HG03460 (cell line): ENCODE data around the gene PRR20A.
"Not testable (repeated sequence)": the region's sequence is repeated elsewhere in the genome, so short reads cannot be mapped to it uniquely, and the experiment has no call there.

Source experiments
- ATAC-seq: cut with Tn5 transposase; IDR thresholded peaks from one replicate; pipeline ENCODE4 v1.9.1; 2021; ENCODE audit not compliant: unreplicated experiment

PRR20A gene

DNA sequence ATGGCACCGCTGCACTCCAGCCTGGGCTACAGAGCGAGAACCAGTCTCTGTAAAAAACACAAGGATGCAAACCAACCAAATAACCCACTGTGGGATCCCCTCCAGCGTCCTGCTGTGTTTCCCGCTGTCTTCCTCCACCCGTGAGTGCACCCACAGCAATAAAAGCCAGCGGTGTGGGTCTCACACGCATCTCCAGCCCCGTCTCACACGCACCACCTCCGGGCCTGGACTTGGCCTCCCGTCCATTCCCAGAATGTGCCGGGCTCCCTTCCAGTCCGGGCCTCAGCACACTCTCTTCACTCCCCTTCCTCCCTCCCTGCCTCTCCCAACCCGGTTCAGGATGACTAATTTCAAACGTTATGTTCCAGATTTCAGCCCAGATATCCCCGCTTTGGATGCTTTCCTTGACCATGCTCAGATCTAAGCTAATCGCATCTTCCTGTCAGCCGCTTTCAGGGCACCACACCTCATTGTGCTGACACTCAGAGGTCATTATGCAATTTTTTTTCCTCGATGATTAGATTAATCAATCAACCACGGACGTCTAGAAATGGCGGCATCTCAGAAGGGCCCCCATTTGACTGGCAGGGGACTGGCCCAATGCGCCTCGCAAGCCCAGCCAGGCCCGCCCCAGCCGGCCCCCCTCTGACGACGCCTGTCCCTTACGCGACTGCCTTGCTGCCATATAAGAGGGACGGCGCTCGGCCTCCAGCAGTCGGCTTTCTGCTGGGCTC lies at the start of gene PRR20A:
TSS of gene PRR20A (plus strand) at position 684 of the 734 bp plus-strand sequence. CDS start 387 bp downstream, outside the sequence.
- ATAC-seq: not testable (repeated sequence)

DNA sequence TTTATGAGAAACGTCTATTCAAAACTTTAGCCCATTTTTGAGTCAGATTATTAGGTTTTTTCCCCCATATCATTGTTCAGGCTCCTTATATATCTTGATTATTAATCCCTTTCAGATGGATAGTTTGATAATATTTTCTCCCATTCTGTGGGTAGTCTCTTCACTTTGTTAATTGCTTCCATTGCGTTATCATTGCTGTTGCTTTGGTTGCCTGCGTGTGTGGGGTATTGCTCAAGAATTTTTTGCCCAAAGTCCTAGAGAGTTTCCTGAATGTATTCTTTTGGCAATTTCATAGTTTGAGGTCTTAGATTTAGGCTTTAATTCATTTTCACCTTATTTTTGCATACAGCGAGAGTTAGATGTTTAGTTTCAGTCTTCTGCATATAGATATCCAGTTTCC lies 25.8 kb upstream of the PRR20A start:
- no peak for ATAC-seq

DNA sequence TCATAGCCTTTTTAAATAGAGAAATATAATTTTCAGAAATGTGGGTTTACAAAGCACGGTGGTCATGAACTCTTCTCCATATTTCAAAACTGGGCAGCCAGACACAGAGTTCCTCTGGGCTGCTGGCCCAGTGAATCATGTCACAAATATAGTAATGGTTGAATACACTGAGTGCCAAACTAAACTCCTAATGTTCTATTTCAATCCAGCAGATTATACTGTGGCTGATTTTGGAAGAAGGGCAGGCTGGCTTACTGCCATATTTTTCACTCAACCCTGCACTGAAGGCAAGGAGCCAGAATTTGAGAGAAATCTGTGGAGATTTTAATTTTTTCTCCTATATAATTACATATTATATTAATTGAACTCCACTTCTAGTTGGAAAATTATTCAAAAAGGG lies 17.0 kb upstream of the PRR20A start:
- no peak for ATAC-seq

DNA sequence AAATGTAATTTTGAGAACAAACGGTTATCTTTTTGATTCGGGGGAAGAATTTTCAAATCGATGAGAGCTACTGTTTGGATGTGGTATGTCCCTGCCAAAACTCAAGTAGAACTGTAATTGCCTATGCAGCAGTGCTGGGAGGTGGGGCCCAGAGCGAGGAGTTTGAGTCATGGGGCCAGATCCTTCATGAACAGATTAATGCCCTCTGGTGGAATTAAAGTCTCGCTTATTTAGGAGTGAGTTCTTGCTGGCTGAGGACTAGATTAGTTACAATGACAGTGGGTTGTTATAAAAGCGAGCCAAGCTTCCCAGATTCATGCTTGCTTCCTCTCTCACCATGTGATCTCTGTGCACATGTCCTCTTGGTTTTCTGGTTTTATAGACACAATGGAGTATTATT lies 11.8 kb upstream of the PRR20A start:
- ATAC-seq: no peak

DNA sequence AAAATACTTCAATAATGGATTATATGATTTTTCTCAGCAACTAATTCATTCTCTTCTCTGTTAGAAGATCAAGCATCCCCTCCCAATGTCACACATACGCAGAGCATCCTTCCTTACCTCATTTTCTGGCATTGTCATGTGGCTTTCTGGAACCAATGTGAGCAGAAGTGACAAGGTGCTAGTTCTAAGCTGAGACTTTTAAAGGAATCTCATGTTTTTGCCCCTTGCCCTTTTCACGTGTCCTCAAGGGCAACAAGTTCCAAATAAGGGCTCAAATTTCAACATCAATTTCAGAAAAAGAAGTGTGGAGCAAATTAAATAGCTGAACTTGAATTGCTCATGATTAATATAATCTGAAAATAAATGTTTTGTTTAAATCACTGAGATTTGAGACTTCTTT lies 4.6 kb upstream of the PRR20A start:
- ATAC-seq: no peak

DNA sequence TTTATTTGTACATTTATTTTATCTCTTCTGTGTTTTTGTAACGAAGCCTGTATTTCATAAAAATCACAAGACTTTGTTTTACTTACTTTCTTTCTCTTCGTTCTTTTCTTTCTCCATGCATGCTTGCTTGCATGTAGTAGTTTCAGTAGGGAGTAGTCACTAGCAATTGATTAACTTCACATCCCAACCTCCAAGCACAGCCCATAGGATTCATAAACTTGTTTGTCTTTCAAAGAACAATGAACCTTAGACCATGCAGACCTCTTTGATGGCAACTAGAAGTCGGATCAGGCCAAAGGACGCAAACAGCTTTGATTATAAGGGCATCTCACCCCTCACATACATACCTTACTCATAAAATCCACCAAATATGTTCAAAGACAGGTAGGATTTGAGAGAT lies 3.1 kb upstream of the PRR20A start:
- no peak for ATAC-seq

DNA sequence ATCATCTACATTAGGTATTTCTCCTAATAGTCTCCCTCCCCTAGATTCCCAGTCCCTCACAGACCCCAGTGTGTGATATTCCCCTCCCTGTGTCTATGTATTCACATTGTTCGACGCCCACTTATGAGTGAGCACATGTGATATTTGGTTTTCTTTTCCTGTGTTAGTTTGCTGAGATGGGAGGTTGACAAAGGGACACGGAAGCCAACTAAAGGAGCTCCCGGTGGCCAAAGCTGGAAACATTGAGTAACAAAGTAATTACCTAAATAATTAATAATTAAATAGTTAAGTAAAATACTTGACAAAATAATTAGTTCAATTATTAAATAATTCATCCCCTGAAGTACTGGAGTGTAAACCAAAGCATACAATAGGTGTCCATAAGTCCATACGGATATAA lies 1.7 kb upstream of the PRR20A start:
- no peak for ATAC-seq

DNA sequence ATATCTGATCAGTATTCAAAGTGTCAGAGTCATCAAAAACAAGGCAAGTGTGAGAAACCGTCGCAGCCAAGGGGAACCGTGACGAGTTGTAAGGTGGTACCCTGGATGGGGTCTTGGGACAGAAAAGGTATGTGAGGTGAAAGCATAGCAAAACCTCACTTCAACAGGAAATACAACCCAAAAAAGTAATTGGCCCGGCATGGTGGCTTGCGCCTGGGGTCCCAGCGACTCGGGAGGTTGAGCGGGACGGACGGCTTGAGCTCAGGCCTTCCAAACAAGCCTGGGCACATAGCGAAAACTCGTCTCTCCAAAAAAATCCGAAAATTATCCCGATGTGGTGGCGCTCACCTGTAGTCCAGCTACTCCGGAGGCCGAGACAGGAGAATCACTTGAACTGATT lies 937 bp upstream of the PRR20A start:
- not testable (repeated sequence) for ATAC-seq

DNA sequence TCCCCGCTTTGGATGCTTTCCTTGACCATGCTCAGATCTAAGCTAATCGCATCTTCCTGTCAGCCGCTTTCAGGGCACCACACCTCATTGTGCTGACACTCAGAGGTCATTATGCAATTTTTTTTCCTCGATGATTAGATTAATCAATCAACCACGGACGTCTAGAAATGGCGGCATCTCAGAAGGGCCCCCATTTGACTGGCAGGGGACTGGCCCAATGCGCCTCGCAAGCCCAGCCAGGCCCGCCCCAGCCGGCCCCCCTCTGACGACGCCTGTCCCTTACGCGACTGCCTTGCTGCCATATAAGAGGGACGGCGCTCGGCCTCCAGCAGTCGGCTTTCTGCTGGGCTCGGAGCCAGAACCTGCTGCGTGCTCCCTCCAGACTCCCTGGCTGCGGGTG lies 6.5 kb downstream of the PRR20A start, which contains the start of gene PRR20B:
TSS of gene PRR20B (plus strand) at position 301 of the 400 bp plus-strand sequence. CDS start 387 bp downstream, outside the sequence.
- ATAC-seq: not testable (repeated sequence)

DNA sequence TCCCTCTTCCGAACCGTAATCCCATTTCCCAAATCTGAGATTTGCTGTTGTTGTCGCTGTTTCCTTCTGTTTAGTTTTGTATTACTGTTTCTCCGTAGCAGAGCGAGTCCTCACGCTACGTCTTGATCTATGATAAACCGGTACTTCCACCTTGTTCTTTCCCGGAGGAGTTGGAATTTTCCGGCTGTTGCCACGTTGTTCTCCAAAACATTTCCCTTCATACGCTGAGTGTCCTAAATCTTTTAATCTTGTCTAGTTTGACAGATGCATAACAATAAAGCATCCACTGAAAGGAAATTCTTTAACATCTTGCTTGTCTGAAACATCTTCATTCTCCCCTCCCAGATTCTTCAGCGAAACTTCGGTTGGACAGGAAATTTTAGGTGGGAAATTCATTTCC lies 7.4 kb downstream of the PRR20A start:
- not testable (repeated sequence) for ATAC-seq

DNA sequence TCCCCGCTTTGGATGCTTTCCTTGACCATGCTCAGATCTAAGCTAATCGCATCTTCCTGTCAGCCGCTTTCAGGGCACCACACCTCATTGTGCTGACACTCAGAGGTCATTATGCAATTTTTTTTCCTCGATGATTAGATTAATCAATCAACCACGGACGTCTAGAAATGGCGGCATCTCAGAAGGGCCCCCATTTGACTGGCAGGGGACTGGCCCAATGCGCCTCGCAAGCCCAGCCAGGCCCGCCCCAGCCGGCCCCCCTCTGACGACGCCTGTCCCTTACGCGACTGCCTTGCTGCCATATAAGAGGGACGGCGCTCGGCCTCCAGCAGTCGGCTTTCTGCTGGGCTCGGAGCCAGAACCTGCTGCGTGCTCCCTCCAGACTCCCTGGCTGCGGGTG lies 13.0 kb downstream of the PRR20A start, which contains the start of gene PRR20C:
TSS of gene PRR20C (plus strand) at position 301 of the 400 bp plus-strand sequence. CDS start 387 bp downstream, outside the sequence.
- not testable (repeated sequence) for ATAC-seq

DNA sequence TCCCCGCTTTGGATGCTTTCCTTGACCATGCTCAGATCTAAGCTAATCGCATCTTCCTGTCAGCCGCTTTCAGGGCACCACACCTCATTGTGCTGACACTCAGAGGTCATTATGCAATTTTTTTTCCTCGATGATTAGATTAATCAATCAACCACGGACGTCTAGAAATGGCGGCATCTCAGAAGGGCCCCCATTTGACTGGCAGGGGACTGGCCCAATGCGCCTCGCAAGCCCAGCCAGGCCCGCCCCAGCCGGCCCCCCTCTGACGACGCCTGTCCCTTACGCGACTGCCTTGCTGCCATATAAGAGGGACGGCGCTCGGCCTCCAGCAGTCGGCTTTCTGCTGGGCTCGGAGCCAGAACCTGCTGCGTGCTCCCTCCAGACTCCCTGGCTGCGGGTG lies 19.6 kb downstream of the PRR20A start, which contains the start of gene PRR20D:
TSS of gene PRR20D (plus strand) at position 301 of the 400 bp plus-strand sequence. CDS start 387 bp downstream, outside the sequence.
- ATAC-seq: not testable (repeated sequence)

DNA sequence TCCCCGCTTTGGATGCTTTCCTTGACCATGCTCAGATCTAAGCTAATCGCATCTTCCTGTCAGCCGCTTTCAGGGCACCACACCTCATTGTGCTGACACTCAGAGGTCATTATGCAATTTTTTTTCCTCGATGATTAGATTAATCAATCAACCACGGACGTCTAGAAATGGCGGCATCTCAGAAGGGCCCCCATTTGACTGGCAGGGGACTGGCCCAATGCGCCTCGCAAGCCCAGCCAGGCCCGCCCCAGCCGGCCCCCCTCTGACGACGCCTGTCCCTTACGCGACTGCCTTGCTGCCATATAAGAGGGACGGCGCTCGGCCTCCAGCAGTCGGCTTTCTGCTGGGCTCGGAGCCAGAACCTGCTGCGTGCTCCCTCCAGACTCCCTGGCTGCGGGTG lies 26.2 kb downstream of the PRR20A start, which contains the start of gene PRR20E:
TSS of gene PRR20E (plus strand) at position 301 of the 400 bp plus-strand sequence. CDS start 387 bp downstream, outside the sequence.
- not testable (repeated sequence) for ATAC-seq

DNA sequence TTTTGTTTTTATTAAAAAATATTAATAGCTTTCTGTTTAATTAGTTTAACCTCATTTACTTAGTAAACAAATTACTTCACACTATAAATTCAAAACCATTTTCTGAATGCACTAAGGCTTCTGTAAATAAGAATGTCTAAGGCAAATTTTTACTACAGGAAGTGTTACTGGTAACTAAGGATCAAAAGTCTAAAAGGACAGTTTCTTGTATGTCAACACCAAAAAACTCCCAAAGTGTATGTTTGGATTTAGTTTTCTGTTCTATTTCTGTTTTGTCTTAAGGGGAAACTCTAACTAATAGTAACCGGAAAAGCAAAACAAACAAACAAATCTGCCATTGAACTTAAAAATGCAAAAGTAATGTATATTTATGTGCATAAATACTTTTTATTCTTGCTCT lies 50.9 kb downstream of the PRR20A start:
- ATAC-seq: no peak
